Liver (tissue), 9 donors: ENCODE measurements around the gene WDR20. TPM values are rescaled to one million over a fixed set of nuclear protein-coding genes. Genes with fewer than 3 reads are reported as not detected.

ENCODE experiments used
- DNase-seq: peaks from one replicate; pipeline ENCODE4 v3.0.0-alpha.2; 2017; ENCODE audit warnings: low spot score
- H3K27ac ChIP-seq, 2 donors: one replicate each; pipeline ENCODE4 v1.7.0; 2013; ENCODE audit warnings: inconsistent platforms in 2 of 2, low read length in 2 of 2, control low read depth in 1 of 2, low read depth in 1 of 2, mild to moderate bottlenecking in 1 of 2
- H3K27me3 ChIP-seq, 4 donors: one replicate each; pipeline versions ENCODE4 v1.6.1 to v1.7.0; 2013; ENCODE audit warnings: low read length in 3 of 4, inconsistent platforms in 1 of 4, mild to moderate bottlenecking in 1 of 4, moderate library complexity in 1 of 4; ENCODE audit not compliant: control insufficient read depth in 4 of 4, insufficient read depth in 4 of 4
- H3K36me3 ChIP-seq, 4 donors: one replicate each; pipeline versions ENCODE4 v1.6.1 to v1.7.0; 2013; ENCODE audit warnings: low read length in 3 of 4, mild to moderate bottlenecking in 3 of 4, low read depth in 1 of 4, moderate library complexity in 1 of 4; ENCODE audit not compliant: control insufficient read depth in 4 of 4, insufficient read depth in 3 of 4
- H3K4me1 ChIP-seq, 4 donors: one replicate each; pipeline versions ENCODE4 v1.6.1 to v1.7.0; 2013; ENCODE audit warnings: low read length in 3 of 4, mild to moderate bottlenecking in 3 of 4, moderate library complexity in 1 of 4; ENCODE audit not compliant: control insufficient read depth in 4 of 4, insufficient read depth in 4 of 4
- H3K4me3 ChIP-seq, 3 donors: one replicate each; pipeline versions ENCODE4 v1.6.1 to v1.7.0; 2013; ENCODE audit warnings: low read length in 3 of 3, control low read depth in 1 of 3, low read depth in 1 of 3, mild to moderate bottlenecking in 1 of 3
- H3K9ac ChIP-seq, 2 donors: one replicate each; pipeline ENCODE4 v1.7.0; 2013; ENCODE audit warnings: low read length in 2 of 2, mild to moderate bottlenecking in 2 of 2, moderate library complexity in 2 of 2, control low read depth in 1 of 2, low read depth in 1 of 2
- H3K9me3 ChIP-seq, 4 donors: one replicate each; pipeline versions ENCODE4 v1.6.1 to v1.7.0; 2013; ENCODE audit warnings: low read length in 3 of 4; ENCODE audit not compliant: control insufficient read depth in 4 of 4
- EGR1 ChIP-seq, 2 donors: IDR thresholded peaks; 2 replicates each; pipeline ENCODE4 v1.6.1; 2016 to 2018; ENCODE audit warnings: antibody characterized with exemption in 2 of 2, low read depth in 2 of 2
- FOXA1 ChIP-seq: IDR thresholded peaks from 2 replicates; pipeline ENCODE4 v1.6.1; 2016; ENCODE audit warnings: antibody characterized with exemption
- FOXA2 ChIP-seq: IDR thresholded peaks from 2 replicates; pipeline ENCODE4 v1.6.1; 2016; ENCODE audit warnings: antibody characterized with exemption
- JUND ChIP-seq, 2 donors: IDR thresholded peaks; 2 replicates each; pipeline ENCODE4 v1.6.1; 2016; ENCODE audit warnings: antibody characterized with exemption in 2 of 2
- RAD21 ChIP-seq, 2 donors: IDR thresholded peaks; 2 replicates each; pipeline ENCODE4 v1.6.1; 2016; ENCODE audit warnings: antibody characterized with exemption in 2 of 2, mild to moderate bottlenecking in 2 of 2
- SP1 ChIP-seq: IDR thresholded peaks from 2 replicates; pipeline ENCODE4 v1.6.1; 2018; ENCODE audit warnings: antibody characterized with exemption, mild to moderate bottlenecking
- TAF1 ChIP-seq: conservative IDR thresholded peaks from 2 replicates; pipeline ENCODE4 v1.6.1; 2016; ENCODE audit warnings: antibody characterized with exemption, mild to moderate bottlenecking
- YY1 ChIP-seq: IDR thresholded peaks from 2 replicates; pipeline ENCODE4 v1.6.1; 2016; ENCODE audit warnings: antibody characterized with exemption, mild to moderate bottlenecking
- WGBS: extraction: QIAGEN DNeasy Blood & Tissue Kit; methylation state at CpG from one replicate; pipeline ENCODE4 v1.1.7; 2013; 5-methylcytosine and 5-hydroxymethylcytosine counted together
- polyA plus RNA-seq, 2 donors: library from polyadenylated mRNA; stranded (reverse) in 1 of 2; unstranded in 1 of 2; fragments of 200-250 nt in 1 of 2; fragments of >200 nt in 1 of 2; fragmentation: Nextera tagmentation in 1 of 2; extraction: Ambion mirVana in 1 of 2; gene quantifications; one replicate each; pipeline versions ENCODE4 v1.2.1 to v1.2.3, GENCODE V29; 2013 to 2015
- total RNA-seq, 2 donors: library from RNA; depleted of rRNA; stranded (reverse); fragments of >200 nt; gene quantifications; one replicate each; pipeline ENCODE4 v1.2.3, GENCODE V29; 2014
- TF ChIP-seq, protein P1 (sequence below): IDR thresholded peaks from 2 replicates; pipeline ENCODE4 v1.6.1; 2016; ENCODE audit warnings: antibody characterized with exemption, mild to moderate bottlenecking
- TF ChIP-seq, protein P2 (sequence below): IDR thresholded peaks from 2 replicates; pipeline ENCODE4 v1.6.1; 2016; ENCODE audit warnings: antibody characterized with exemption
- TF ChIP-seq, protein P3 (sequence below): IDR thresholded peaks from 2 replicates; pipeline ENCODE4 v1.6.1; 2016; ENCODE audit warnings: antibody characterized with exemption
- TF ChIP-seq, protein P4 (sequence below): fragments of 150-350 bp; IDR thresholded peaks from 2 replicates; pipeline ENCODE4 v1.5.1; 2017; ENCODE audit warnings: improper control_type of control experiment, low read depth, low read length; ENCODE audit not compliant: missing input control
- donor health status: healthy.
- donor health status: healthy.
- donor health status: healthy.
- donor health status: healthy.
- donor health status: healthy.

WDR20 gene
- total and polyA plus RNA-seq, 4 donors, result 6.5 to 18.5 (median 11.0) TPM

DNA sequence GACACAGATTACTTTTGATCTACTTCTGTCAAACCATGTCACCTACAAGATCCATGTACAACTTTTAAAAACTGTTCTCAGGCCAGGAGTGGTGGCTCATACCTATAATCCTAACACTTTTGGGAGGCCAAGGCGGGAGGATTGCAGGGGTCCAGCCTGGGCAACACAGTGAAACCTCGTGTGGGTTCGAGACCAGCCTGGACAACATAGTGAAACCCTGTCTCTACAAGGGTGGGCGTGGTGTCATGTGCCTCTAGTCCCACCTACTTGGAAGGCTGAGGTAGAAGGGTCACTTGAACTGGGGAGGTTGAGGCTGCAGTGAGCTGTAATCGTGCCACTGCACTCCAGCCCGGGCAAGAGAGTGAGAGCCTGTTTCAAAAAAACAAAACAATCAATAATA, 5.7 kb downstream of the WDR20 start:
- peaks cover 8 to 15% (median 12%) of the 10 kb centered on the region in 4 donors for H3K4me1 ChIP-seq
- H3K36me3 ChIP-seq, result peaks cover 0 to 2% (median 0%) of the 10 kb centered on the region in 4 donors
- H3K27me3 ChIP-seq, result no peaks in the 10 kb centered on the region
- DNase-seq, result no peak
- TF ChIP-seq, protein P1, sequence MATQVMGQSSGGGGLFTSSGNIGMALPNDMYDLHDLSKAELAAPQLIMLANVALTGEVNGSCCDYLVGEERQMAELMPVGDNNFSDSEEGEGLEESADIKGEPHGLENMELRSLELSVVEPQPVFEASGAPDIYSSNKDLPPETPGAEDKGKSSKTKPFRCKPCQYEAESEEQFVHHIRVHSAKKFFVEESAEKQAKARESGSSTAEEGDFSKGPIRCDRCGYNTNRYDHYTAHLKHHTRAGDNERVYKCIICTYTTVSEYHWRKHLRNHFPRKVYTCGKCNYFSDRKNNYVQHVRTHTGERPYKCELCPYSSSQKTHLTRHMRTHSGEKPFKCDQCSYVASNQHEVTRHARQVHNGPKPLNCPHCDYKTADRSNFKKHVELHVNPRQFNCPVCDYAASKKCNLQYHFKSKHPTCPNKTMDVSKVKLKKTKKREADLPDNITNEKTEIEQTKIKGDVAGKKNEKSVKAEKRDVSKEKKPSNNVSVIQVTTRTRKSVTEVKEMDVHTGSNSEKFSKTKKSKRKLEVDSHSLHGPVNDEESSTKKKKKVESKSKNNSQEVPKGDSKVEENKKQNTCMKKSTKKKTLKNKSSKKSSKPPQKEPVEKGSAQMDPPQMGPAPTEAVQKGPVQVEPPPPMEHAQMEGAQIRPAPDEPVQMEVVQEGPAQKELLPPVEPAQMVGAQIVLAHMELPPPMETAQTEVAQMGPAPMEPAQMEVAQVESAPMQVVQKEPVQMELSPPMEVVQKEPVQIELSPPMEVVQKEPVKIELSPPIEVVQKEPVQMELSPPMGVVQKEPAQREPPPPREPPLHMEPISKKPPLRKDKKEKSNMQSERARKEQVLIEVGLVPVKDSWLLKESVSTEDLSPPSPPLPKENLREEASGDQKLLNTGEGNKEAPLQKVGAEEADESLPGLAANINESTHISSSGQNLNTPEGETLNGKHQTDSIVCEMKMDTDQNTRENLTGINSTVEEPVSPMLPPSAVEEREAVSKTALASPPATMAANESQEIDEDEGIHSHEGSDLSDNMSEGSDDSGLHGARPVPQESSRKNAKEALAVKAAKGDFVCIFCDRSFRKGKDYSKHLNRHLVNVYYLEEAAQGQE, result no peak
- TF ChIP-seq FOXA1 (no peak), TAF1 (no peak), JUND (IDR thresholded peaks at IDR 0.05) (no peak), YY1 (no peak), EGR1 (IDR thresholded peaks at IDR 0.05; ENCODE audit: low read depth in 2 of 2) (no peak)
- TF ChIP-seq, protein P2, sequence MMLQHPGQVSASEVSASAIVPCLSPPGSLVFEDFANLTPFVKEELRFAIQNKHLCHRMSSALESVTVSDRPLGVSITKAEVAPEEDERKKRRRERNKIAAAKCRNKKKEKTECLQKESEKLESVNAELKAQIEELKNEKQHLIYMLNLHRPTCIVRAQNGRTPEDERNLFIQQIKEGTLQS, result no peak
- TF ChIP-seq, protein P3, sequence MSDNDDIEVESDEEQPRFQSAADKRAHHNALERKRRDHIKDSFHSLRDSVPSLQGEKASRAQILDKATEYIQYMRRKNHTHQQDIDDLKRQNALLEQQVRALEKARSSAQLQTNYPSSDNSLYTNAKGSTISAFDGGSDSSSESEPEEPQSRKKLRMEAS, result no peak
- TF ChIP-seq, protein P4, sequence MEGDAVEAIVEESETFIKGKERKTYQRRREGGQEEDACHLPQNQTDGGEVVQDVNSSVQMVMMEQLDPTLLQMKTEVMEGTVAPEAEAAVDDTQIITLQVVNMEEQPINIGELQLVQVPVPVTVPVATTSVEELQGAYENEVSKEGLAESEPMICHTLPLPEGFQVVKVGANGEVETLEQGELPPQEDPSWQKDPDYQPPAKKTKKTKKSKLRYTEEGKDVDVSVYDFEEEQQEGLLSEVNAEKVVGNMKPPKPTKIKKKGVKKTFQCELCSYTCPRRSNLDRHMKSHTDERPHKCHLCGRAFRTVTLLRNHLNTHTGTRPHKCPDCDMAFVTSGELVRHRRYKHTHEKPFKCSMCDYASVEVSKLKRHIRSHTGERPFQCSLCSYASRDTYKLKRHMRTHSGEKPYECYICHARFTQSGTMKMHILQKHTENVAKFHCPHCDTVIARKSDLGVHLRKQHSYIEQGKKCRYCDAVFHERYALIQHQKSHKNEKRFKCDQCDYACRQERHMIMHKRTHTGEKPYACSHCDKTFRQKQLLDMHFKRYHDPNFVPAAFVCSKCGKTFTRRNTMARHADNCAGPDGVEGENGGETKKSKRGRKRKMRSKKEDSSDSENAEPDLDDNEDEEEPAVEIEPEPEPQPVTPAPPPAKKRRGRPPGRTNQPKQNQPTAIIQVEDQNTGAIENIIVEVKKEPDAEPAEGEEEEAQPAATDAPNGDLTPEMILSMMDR, result no peak
- 95% methylated on average over 6 of the region's 6 CpGs for WGBS
- H3K9me3 ChIP-seq, result no peaks in the 10 kb centered on the region
- H3K4me3 ChIP-seq, result no peak overlapping the region
- no peak overlapping the region for H3K9ac ChIP-seq
- H3K27ac ChIP-seq, result no peak overlapping the region

- Histone ChIP-seq H3K27ac (no peak overlapping the region), H3K9ac (no peak overlapping the region), H3K36me3 (peaks cover 0 to 2% (median 1%) of the 10 kb centered on the region in 4 donors), H3K27me3 (no peaks in the 10 kb centered on the region), H3K9me3 (no peaks in the 10 kb centered on the region), H3K4me3 (no peak overlapping the region), H3K4me1 (peaks cover 2 to 7% (median 3%) of the 10 kb centered on the region in 4 donors)
- DNase-seq, result no peak
- 91% methylated on average over 2 of the region's 2 CpGs for WGBS
- TF ChIP-seq SP1 (no peak), FOXA2 (no peak), FOXA1 (no peak), TAF1 (no peak), JUND (IDR thresholded peaks at IDR 0.05) (no peak), YY1 (no peak), RAD21 (IDR thresholded peaks at IDR 0.05) (no peak)
- TF ChIP-seq, protein P4, result no peak
- TF ChIP-seq, protein P2, result no peak
These were observed 6.7 kb downstream of the WDR20 start for GRCh38 chr14:102146423-102146822.
